Muscle layer of colon (tissue), 2 donors: ENCODE data around the gene SHROOM3.

ENCODE experiments used
- H3K27ac ChIP-seq: one replicate; pipeline ENCODE4 v1.7.0; 2013; ENCODE audit warnings: low read depth, mild to moderate bottlenecking, low read length, moderate library complexity
- H3K27me3 ChIP-seq, 2 donors: one replicate each; pipeline ENCODE4 v1.7.0; 2013; ENCODE audit warnings: low read length in 2 of 2, mild to moderate bottlenecking in 2 of 2; ENCODE audit not compliant: insufficient read depth in 2 of 2, control insufficient read depth in 1 of 2
- H3K36me3 ChIP-seq: one replicate; pipeline ENCODE4 v1.7.0; 2013; ENCODE audit warnings: mild to moderate bottlenecking, low read length; ENCODE audit not compliant: insufficient read depth
- H3K4me1 ChIP-seq: one replicate; pipeline ENCODE4 v1.7.0; 2013; ENCODE audit warnings: mild to moderate bottlenecking, low read length; ENCODE audit not compliant: insufficient read depth
- H3K4me3 ChIP-seq, 2 donors: one replicate each; pipeline ENCODE4 v1.7.0; 2013; ENCODE audit warnings: low read length in 2 of 2, low read depth in 1 of 2, mild to moderate bottlenecking in 1 of 2, moderate library complexity in 1 of 2
- H3K9ac ChIP-seq: one replicate; pipeline ENCODE4 v1.7.0; 2013; ENCODE audit warnings: low read length
- H3K9me3 ChIP-seq: one replicate; pipeline ENCODE4 v1.7.0; 2013; ENCODE audit warnings: mild to moderate bottlenecking, low read length
- donor health status: abdominal sarcoma.
- donor health status: Adenocarcinoma of cecum.

The SHROOM3 gene

DNA sequence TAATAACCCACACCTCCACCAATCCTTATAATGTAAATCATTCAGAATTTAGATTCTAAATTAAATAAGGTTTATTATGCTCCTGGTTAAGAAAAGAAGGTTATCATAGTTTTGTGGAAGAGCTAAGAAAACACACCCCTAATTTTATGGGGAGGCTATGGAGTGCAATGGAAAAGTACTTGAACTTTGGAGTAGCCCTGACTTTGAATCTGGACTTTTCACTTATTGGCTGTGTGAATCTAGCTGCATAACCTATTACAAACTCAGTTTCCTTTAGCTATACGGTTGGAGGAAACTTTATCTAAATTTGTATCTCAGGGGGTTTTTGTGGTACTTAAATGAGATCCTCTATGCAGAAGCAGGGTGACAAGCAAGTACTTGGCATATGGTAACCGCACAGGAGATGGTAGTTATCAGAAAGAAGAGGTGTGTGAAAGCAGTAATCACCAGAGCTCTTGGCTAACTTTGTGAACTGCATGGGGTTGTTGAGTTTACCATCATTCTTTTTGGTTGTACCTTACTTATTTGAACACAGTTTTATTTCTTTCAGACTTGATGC is 143.1 kb downstream of the SHROOM3 start:
- no peak overlapping the region for H3K27ac ChIP-seq
- H3K4me1 ChIP-seq: no peaks in the 10 kb centered on the region
- H3K9me3 ChIP-seq: no peaks in the 10 kb centered on the region
- no peak overlapping the region for H3K4me3 ChIP-seq
- no peaks in the 10 kb centered on the region for H3K36me3 ChIP-seq
- no peak overlapping the region for H3K9ac ChIP-seq
- H3K27me3 ChIP-seq: no peaks in the 10 kb centered on the region

DNA sequence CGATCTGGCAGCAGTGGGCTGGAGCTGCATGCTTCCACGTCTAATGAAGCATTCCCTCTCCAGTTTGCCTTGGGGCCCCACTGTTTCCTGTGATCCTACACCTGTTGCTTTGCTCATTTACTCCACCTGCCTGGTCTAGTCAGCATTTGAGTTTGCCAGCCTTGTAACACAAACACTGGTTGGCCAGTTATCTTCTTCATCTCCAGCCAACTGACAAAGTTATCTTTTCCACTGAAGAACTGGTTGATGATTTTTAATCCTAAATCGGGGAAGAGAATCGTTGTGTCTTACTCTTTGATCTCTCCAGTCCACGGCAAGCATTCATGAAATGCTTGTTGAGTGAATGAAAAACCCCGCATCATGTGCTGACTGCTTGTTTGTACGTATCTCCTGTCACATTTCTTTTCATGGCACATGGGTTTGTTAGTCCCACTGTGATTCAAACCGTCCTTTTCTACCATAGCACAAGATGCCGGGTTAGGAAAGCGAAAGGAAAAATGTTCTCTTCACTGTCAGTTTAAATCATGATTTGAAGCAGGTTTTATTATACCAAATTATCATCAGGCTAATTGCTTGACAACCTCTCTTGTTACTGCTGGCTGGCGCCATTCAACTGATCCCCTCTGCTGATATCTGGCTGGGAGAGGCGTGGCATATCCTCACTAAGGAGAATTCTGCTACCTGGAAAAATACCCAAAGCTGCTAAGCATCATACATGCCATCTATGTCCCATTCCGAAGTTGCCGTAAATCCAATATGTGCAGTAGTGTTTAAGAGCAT is 144.8 kb downstream of the SHROOM3 start:
- Histone ChIP-seq H3K4me3 (no peak overlapping the region), H3K9me3 (no peaks in the 10 kb centered on the region), H3K9ac (no peak overlapping the region), H3K4me1 (peaks cover 10% of the 10 kb centered on the region), H3K27me3 (no peaks in the 10 kb centered on the region), H3K36me3 (no peaks in the 10 kb centered on the region), H3K27ac (no peak overlapping the region)

DNA sequence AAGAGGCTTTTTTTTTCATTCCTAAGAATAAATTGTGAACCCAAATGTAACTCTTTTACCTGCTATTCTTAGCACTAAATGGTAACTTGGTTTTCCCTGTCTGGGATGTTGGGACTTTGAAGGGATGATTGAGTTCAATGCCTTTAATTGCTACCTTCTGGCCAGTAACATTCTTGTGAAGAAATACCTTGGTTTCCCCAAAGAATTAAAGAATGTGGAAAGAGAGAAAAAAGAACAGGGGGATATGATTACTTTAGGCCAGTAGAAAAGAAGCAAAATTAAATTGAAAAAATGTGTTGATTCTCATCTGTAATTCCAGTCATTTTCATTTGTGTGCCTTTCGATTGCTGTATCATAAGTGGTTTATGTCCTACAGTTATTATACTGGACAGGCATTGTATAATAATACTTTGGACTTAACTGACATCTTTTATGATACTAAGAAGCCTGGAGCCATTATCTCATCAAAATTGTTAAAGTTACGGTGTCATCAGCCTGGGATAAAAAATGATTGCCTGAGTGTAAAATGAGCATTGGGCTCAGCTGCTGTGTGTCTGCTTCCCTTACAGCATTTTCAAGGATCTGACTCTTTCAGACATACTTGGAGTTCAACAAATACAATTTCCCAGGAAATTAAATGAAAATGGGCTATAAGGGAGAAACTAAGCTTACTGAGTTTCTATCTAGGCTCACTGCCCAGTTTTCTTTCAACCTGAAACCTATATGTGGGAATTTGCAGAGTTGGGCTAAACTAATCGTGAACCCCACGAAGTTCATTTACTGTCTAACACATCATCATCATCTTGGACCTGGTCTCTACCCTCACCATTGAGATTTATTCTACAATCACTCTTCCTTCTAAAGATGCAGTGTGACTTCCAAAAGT is 146.3 kb downstream of the SHROOM3 start:
- Histone ChIP-seq H3K27me3 (no peaks in the 10 kb centered on the region), H3K9ac (no peak overlapping the region), H3K9me3 (no peaks in the 10 kb centered on the region), H3K36me3 (no peaks in the 10 kb centered on the region), H3K27ac (no peak overlapping the region), H3K4me1 (peaks cover 18% of the 10 kb centered on the region), H3K4me3 (no peak overlapping the region)

DNA sequence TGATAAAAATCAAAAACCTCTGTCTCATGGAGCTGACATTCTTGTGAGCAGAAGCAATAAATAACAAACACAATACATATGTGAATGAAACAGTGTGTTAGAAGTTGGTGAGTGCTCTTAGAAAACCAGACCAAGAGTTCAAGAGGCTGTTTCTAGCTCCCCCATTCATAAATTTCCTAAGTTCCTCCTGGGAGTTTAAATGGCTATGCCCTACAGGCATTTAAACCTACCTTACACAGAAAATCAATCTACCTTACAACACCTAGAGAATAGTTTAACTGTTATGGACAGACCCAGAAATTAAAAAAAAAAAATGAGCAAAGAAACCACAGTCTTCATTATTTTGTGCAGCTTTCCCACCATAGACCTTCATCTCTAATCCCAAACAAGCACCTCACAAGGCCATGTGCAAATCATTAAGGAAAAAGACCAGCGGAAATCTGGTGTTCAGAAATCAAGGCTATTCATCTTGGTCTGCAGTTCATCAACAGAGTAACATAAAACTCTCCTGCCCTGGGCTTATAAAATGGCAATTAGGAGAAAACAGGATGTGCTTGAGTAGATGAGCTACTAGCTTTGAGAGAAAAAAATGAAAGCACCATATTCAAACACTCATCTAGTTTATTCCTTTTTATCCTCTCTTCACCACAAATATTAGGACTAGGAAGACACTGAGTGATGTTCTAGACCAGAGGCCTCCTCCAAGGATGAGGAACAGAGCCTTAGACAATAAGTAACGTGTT is 147.2 kb downstream of the SHROOM3 start:
- Histone ChIP-seq H3K4me3 (no peak overlapping the region), H3K27ac (no peak overlapping the region), H3K27me3 (no peaks in the 10 kb centered on the region), H3K4me1 (peaks cover 18% of the 10 kb centered on the region), H3K36me3 (no peaks in the 10 kb centered on the region), H3K9ac (no peak overlapping the region), H3K9me3 (no peaks in the 10 kb centered on the region)

DNA sequence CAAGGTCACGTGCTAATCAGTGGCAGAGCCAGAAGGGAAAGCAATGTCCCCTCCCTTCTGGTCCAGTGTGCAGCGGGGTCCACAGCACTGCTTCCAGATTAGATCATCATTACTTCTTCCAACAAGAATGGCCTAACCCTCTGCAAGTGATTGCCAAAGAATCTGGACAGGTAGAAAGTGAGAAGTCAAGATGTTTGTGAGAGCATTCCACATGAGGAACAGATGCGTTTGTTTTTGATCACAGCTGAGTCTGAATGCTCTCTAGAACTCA is 147.7 kb downstream of the SHROOM3 start:
- Histone ChIP-seq H3K4me3 (no peak overlapping the region), H3K36me3 (no peaks in the 10 kb centered on the region), H3K27me3 (no peaks in the 10 kb centered on the region), H3K27ac (no peak overlapping the region), H3K9ac (no peak overlapping the region), H3K4me1 (peaks cover 18% of the 10 kb centered on the region), H3K9me3 (no peaks in the 10 kb centered on the region)

DNA sequence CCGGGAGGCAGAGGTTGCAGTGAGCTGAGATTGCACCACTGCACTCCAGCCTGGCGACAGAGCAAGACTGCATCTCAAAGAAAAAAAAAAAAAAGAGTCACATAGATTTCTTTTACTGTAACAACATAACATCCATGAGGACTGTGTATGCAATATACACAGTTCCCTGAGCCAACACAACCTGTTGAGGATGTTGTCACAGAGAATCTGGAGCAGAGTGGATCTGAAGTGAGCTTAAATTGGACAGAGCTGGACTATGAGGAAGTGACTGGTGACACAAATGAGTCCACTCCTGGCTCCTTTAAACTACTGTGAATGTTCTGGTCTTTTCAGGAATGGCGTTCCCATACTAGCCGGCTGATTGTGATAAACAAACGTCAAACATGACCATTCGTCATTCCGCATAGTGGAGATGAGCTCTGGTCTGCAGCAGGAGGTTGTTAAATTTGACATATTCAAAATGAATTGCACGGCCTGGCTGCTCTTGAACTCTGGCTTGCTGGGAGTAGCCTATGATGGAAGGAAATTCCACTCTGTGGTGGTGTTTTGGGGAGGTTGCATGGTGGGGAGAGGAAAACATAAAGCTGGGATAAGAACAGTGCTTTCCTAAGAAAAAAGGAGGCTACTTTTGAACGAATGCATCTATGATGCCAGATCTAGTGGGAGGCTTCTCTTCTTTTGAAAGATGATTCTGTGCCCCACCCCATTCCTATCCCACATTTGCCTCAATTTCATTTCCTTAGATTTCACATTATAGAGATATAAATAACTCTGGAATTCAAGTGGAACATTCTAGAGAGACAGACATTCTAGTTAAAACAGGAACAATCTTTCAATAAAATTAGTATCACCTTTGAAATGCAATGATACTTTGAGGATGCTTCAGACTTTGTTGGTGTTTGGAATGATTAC is 149.5 kb downstream of the SHROOM3 start:
- Histone ChIP-seq H3K27ac (peak overlapping the region; percentile 52), H3K27me3 (no peaks in the 10 kb centered on the region), H3K9ac (no peak overlapping the region), H3K4me3 (no peak overlapping the region), H3K9me3 (no peaks in the 10 kb centered on the region), H3K36me3 (no peaks in the 10 kb centered on the region), H3K4me1 (peaks cover 20% of the 10 kb centered on the region)

DNA sequence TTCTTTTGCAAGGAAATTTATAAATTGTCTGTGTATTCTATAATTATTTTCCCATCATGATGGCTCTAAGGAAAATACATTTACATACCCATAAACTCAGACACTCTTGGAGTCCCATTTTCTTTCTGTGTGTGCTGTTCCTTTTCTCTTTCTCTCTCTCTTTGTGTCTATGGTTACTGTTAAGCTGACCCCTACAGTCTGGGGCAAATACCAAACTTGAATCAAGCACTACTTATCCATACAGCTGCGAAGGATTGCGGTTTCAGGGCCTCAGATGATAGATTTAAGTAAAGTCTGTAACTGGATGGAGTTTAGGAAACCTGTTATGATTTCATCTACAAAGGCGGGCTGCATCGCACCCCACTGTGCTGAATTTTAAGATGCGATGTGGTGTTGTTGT is 150.2 kb downstream of the SHROOM3 start:
- peak overlapping the region; percentile 52 for H3K27ac ChIP-seq
- H3K36me3 ChIP-seq: no peaks in the 10 kb centered on the region
- H3K4me1 ChIP-seq: peaks cover 28% of the 10 kb centered on the region
- H3K27me3 ChIP-seq: no peaks in the 10 kb centered on the region
- H3K9ac ChIP-seq: no peak overlapping the region
- no peak overlapping the region for H3K4me3 ChIP-seq
- no peaks in the 10 kb centered on the region for H3K9me3 ChIP-seq

DNA sequence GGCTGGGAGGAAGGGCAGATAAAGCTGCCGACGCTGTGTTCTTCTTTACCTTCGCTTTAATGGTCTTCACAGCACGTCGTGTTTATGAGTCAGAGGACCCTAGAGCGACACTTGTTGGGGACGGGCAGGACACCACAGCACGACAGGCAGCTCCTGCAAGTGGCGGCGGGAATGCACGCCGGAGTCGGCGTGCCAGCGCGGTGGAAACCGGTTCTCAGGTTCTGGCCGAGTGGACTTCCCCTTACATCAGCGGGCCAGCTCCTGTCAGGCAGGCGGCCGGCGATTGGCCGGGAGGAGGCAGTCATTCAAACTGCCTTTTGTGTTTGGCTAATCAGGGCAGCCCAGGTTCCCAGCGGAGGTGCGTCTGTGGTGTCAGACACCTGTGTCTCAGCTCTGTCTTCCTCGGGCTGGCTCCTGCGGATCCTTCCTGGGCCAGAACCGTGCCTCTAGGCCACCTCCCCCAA is 150.9 kb downstream of the SHROOM3 start:
- Histone ChIP-seq H3K4me3 (peak overlapping the region; percentile 4 to 8), H3K27ac (peak overlapping the region; percentile 52), H3K4me1 (peaks cover 33% of the 10 kb centered on the region), H3K27me3 (no peaks in the 10 kb centered on the region), H3K36me3 (no peaks in the 10 kb centered on the region), H3K9ac (no peak overlapping the region), H3K9me3 (no peaks in the 10 kb centered on the region)

DNA sequence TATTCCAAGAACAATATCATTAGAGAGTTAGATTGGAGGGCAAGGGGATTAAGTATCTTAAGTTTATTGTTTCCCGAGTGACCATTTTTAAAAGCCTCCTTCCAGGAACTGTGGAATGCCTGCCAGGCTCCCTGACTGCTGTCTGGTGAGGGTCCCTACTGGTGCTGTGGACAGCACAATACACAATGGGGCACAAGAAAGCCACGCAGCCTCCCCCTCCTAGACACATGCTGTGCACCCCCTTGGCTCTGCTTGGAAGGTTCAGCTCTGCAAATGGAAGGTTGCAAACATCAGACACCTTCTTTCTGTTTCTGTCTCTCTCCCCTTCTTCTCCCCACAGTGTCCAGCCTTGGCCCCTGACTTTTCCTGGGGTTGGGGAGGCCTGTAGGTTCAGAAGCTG is 153.2 kb downstream of the SHROOM3 start:
- Histone ChIP-seq H3K9me3 (no peaks in the 10 kb centered on the region), H3K4me3 (no peak overlapping the region), H3K27me3 (no peaks in the 10 kb centered on the region), H3K9ac (no peak overlapping the region), H3K27ac (no peak overlapping the region), H3K4me1 (peaks cover 39% of the 10 kb centered on the region), H3K36me3 (no peaks in the 10 kb centered on the region)

DNA sequence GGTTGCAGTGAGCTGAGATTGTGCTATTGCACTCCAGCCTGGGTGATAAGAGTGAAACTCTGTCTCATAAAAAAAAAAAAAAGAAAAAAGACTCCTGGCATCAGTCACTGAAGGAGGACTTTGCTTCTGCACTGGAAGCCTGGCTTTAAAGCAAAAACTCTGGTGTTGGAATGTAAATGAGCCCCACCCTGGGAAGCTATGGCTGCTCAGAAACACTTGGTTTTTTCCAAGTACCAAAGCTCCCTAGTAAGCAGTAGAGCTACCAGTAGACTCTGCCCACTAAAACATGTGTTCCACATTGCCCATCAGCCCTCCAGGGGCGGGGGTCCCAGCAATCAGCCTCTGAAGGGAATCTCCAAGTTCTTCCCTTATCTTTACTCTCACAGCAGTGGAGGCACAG is 154.4 kb downstream of the SHROOM3 start:
- Histone ChIP-seq H3K4me1 (peaks cover 32% of the 10 kb centered on the region), H3K9ac (no peak overlapping the region), H3K4me3 (no peak overlapping the region), H3K27me3 (no peaks in the 10 kb centered on the region), H3K36me3 (no peaks in the 10 kb centered on the region), H3K9me3 (no peaks in the 10 kb centered on the region), H3K27ac (no peak overlapping the region)
